BLaER1 (cell line): ENCODE results near the gene ODAD3.

Experiments
- H3K27ac ChIP-seq: shearing (Covaris generic); formaldehyde crosslinking; 2 replicates; pipeline ENCODE4 v1.8.1; 2022
- H3K27me3 ChIP-seq: shearing (Covaris generic); formaldehyde crosslinking; 2 replicates; pipeline ENCODE4 v1.8.1; 2022
- H3K36me3 ChIP-seq: shearing (Covaris generic); formaldehyde crosslinking; 2 replicates; pipeline ENCODE4 v1.8.1; 2022
- H3K4me1 ChIP-seq: shearing (Covaris generic); formaldehyde crosslinking; 2 replicates; pipeline ENCODE4 v1.8.1; 2022
- H3K4me2 ChIP-seq: shearing (Covaris generic); formaldehyde crosslinking; 2 replicates; pipeline ENCODE4 v1.8.1; 2022
- H3K4me3 ChIP-seq: shearing (Covaris generic); formaldehyde crosslinking; 2 replicates; pipeline ENCODE4 v1.8.1; 2022
- H3K9ac ChIP-seq: shearing (Covaris generic); formaldehyde crosslinking; 2 replicates; pipeline ENCODE4 v1.8.1; 2022
- H3K9me3 ChIP-seq: shearing (Covaris generic); formaldehyde crosslinking; 2 replicates; pipeline ENCODE4 v1.8.1; 2022
- H4K20me1 ChIP-seq: shearing (Covaris generic); formaldehyde crosslinking; 2 replicates; pipeline ENCODE4 v1.8.1; 2022
- Cebpa-rat ChIP-seq: shearing (Covaris generic); IDR thresholded peaks from 2 replicates; pipeline ENCODE4 v1.8.1; 2022

Gene ODAD3

GRCh38 chr19:11435057-11435832 lies at the start of gene ODAD3, which contains the start of gene PRKCSH:
ODAD3 (minus strand) TSS chr19:11435121; CDS start chr19:11435016, 105 bp downstream.
PRKCSH (plus strand) TSS chr19:11435635; CDS start chr19:11436118, 483 bp downstream.
- H3K4me1 ChIP-seq: peaks cover 25% of the 10 kb centered on the region
- peak within 1 kb of the TSS; percentile 83 for H3K27ac ChIP-seq
- no peak for TF ChIP-seq Cebpa-rat
- peaks cover 40% of the 10 kb centered on the region for H3K36me3 ChIP-seq
- H3K27me3 ChIP-seq: no peaks in the 10 kb centered on the region
- H3K9ac ChIP-seq: peak within 1 kb of the TSS; percentile 85
- H3K4me2 ChIP-seq: peak within 1 kb of the TSS; percentile 93
- no peaks in the 10 kb centered on the region for H3K9me3 ChIP-seq
- H3K4me3 ChIP-seq: peak within 1 kb of the TSS; percentile 82
- no peaks in the 10 kb centered on the region for H4K20me1 ChIP-seq

DNA sequence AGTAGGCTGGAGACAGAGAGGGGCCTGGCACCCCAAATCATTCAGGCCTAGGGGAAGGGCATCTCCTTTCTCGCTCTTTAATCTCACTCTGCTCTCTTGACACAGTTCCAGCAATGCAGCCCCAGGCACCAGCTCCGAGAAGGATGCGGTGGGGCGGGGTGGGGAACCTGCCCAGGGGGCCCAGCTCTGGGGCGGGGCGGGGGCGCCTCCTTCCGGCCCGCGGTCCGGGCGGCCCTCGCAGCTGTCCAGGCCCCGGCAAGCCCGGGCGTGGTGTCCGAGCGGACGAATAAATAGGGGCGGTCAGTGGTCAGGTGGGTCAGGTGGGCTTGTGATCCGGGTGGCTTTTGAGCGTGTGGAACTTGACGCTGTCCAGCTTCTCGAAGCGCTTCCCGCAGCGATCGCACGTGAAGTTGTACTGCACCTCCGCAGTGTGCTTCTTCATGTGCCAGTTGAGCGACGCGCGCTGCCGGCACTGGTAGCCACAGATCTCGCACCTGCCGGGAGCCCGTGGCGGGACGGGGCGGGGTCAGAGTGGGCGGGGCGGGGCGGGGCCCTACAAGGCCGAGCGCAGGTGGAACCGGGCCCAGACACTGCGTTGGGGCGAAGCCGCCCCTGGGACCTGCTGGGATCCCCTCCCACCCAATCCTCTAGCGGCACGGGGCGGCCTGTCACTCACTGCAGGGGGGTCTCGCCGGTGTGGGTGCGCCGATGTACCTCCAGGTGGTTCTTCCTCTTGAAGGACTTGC lies 48.6 kb upstream of the ODAD3 start:
- H3K9ac ChIP-seq: no peak overlapping the region
- H3K27ac ChIP-seq: no peak overlapping the region
- H3K27me3 ChIP-seq: peaks cover 16% of the 10 kb centered on the region
- peak overlapping the region; percentile 92 for H3K4me2 ChIP-seq
- no peak for TF ChIP-seq Cebpa-rat
- H3K9me3 ChIP-seq: no peaks in the 10 kb centered on the region
- 0 out of 2 replicates have a peak, but pooled peaks cover 12% of the 10 kb centered on the region for H4K20me1 ChIP-seq
- peaks cover 16% of the 10 kb centered on the region for H3K36me3 ChIP-seq
- no peak overlapping the region for H3K4me3 ChIP-seq
- H3K4me1 ChIP-seq: peaks cover 39% of the 10 kb centered on the region

GRCh38 chr19:11482384-11483050 lies 47.6 kb upstream of the ODAD3 start:
- TF ChIP-seq Cebpa-rat: no peak
- H3K27me3 ChIP-seq: peaks cover 16% of the 10 kb centered on the region
- peak overlapping the region; percentile 61; the same call in 1 of the 2 replicates for H3K27ac ChIP-seq
- H4K20me1 ChIP-seq: 0 out of 2 replicates have a peak, but pooled peaks cover 12% of the 10 kb centered on the region
- peak overlapping the region; percentile 60; the same call in 1 of the 2 replicates for H3K9ac ChIP-seq
- H3K4me2 ChIP-seq: peak overlapping the region; percentile 92
- H3K36me3 ChIP-seq: peaks cover 14% of the 10 kb centered on the region
- no peaks in the 10 kb centered on the region for H3K9me3 ChIP-seq
- peaks cover 39% of the 10 kb centered on the region for H3K4me1 ChIP-seq
- peak overlapping the region; percentile 67 for H3K4me3 ChIP-seq

GRCh38 chr19:11481534-11482383 lies 46.8 kb upstream of the ODAD3 start:
- Histone ChIP-seq H3K27ac (peak overlapping the region; percentile 61; the same call in 1 of the 2 replicates), H4K20me1 (0 out of 2 replicates have a peak, but pooled peaks cover 12% of the 10 kb centered on the region), H3K4me1 (peaks cover 39% of the 10 kb centered on the region), H3K9me3 (no peaks in the 10 kb centered on the region), H3K27me3 (peaks cover 16% of the 10 kb centered on the region), H3K36me3 (peaks cover 6% of the 10 kb centered on the region), H3K4me2 (peak overlapping the region; percentile 92), H3K4me3 (peak overlapping the region; percentile 67), H3K9ac (peak overlapping the region; percentile 60; the same call in 1 of the 2 replicates)
- no peak for TF ChIP-seq Cebpa-rat

DNA sequence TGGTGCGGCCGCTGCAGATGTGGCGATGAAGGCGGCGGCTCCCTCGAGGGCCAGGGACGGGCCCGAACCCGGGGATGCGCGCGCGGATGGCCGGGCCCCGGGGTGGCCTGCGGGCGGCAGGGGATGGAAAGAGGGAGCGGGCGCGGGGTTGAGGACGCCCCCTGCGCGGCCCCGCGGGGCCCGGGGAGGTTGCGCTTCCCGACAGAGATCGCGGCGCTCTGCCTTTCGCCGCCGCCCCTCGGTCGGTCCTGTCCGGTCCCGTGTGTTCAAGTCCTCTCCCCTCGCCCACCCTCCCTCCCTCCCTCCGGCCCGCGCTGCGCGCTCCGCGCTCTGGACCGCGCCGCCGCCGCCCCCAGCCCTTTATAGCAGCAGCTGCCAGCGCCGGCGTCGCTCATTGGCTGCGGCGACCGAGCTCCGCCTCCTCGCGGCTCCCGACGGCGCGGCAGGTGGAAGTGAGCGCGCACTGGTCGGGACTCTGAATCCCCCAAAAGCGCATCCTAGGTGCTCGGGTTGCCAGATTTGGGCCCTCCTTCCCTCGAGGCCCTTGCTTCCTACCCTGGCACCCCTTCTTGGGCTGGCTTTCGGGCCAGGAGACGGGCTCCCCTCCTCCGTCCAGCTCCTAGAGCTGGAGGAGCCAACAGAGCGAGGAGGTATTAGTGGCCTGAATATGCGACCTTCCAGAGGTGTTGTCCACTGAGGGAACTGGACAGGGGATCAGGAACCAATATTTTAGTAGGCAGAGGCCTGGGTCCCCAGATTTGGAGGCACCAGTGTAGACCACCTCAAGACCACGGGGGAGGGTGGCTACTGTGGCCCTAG lies 46.0 kb upstream of the ODAD3 start, which contains the start of gene ELAVL3:
ELAVL3 (minus strand) TSS at position 332 of the 819 bp plus-strand sequence. CDS start 438 bp downstream, outside the sequence.
- TF ChIP-seq Cebpa-rat: no peak
- Histone ChIP-seq H3K27me3 (peaks cover 16% of the 10 kb centered on the region), H3K9ac (no peak within 1 kb of the TSS), H3K4me3 (peak within 1 kb of the TSS; percentile 67), H3K4me1 (peaks cover 39% of the 10 kb centered on the region), H3K36me3 (no peaks in the 10 kb centered on the region), H3K9me3 (no peaks in the 10 kb centered on the region), H3K27ac (no peak within 1 kb of the TSS), H4K20me1 (0 out of 2 replicates have a peak, but pooled peaks cover 12% of the 10 kb centered on the region), H3K4me2 (peak within 1 kb of the TSS; percentile 92)

DNA sequence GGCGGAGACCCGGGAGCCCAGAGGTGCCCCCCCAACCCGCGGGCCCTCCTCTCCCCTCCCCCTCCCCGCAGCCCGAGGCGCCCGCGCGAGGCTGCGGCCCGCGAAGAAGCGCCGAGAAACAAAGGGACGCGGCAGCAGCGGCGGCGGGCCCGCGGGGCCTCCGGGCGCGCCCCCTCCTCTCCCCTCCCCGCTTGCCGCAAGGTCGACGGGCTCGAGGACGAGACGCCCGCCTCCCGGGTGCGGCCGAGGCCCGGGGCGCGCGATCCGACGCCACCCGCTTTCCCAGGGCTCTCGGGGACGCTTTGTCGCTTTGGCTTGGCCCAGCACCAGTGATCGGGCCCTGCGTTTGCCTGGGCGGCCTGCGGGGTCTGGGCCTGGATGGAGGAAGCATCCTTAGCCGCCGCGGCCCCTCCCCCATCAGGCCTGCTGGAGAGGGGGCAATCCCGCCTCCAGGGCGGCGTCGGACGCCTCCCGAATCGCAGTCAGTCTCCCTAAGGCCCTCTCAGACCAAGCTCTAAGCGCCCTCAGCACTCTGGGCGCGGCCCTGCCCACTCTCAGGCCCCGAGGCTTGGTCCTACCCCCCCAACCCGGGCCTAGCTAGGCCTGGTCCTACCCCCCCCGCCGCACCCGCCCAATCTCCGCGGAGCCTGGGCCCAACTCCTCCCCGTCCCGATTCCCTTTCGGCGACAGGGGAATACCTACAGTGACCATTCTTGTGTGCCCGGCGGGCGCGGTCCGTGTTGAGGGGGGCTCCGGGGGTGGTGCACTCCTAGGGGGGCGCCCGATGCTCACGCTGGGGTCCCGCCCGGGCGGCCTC lies 45.2 kb upstream of the ODAD3 start:
- Histone ChIP-seq H3K27ac (no peak overlapping the region), H3K27me3 (peaks cover 16% of the 10 kb centered on the region), H3K9ac (no peak overlapping the region), H3K4me2 (no peak overlapping the region), H3K4me1 (peaks cover 31% of the 10 kb centered on the region), H4K20me1 (0 out of 2 replicates have a peak, but pooled peaks cover 6% of the 10 kb centered on the region), H3K4me3 (no peak overlapping the region), H3K9me3 (no peaks in the 10 kb centered on the region), H3K36me3 (no peaks in the 10 kb centered on the region)
- no peak for TF ChIP-seq Cebpa-rat

- no peak overlapping the region for H3K4me2 ChIP-seq
- H3K4me3 ChIP-seq: no peak overlapping the region
Measured at GRCh38 chr19:11479090-11479897, 44.4 kb upstream of the ODAD3 start.

More at GRCh38 chr19:11479090-11479897, 44.4 kb upstream of the ODAD3 start:
- Histone ChIP-seq H3K27ac (no peak overlapping the region), H3K4me1 (peaks cover 23% of the 10 kb centered on the region), H3K36me3 (no peaks in the 10 kb centered on the region), H3K9me3 (no peaks in the 10 kb centered on the region), H4K20me1 (no peaks in the 10 kb centered on the region), H3K9ac (no peak overlapping the region), H3K27me3 (peaks cover 16% of the 10 kb centered on the region)
- no peak for TF ChIP-seq Cebpa-rat
